HG02981 (cell line): ENCODE results near the gene ITIH5.
"Not testable (repeated sequence)": the region's sequence is repeated elsewhere in the genome, so short reads cannot be mapped to it uniquely, and the experiment has no call there.

Experiments used
- ATAC-seq: cut with Tn5 transposase; IDR thresholded peaks from one replicate; pipeline ENCODE4 v1.9.1; 2021; ENCODE audit warnings: mild to moderate bottlenecking, moderate library complexity; ENCODE audit not compliant: unreplicated experiment

ITIH5 gene

DNA sequence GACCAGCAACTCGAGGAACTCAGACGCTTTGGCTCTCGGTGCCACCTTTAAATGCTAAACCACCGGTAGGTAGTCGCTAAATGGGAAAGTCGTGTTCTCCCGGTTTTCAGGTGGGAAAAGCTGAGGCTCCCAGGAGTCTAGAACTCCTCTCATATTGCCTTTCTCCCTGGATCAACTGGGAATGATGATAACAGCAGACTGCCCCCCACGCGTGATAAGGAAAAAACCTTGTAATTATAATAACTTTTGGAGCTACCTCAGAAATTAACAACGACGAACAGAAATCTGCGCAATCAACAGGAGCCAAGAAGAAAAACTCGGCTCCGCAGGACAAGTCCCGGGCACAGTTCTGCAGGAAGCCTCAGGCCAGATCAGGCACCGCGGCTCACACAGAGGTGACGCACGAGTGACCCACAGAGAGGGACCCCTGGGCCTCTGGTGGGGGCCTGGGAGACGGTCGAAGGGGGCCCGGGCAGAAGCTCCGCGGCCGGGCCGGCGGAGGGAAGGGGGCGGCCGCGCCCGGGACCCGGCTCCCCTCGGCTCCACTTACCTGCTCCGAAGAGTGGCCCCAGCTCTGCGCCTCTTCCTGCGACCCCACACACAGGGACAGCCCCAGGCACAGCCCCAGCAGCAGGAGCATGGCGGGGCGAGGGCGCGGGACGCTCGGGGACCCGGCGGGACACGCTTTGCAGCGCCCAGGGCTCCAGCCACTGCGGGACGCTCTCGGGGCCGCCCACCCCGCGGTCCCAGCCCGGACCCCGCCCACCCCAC is at the start of gene ITIH5:
Gene ITIH5 (minus strand): TSS at position 714 of the 771 bp plus-strand sequence. CDS start 74 bp downstream, at position 640.
- ATAC-seq: no peak

DNA sequence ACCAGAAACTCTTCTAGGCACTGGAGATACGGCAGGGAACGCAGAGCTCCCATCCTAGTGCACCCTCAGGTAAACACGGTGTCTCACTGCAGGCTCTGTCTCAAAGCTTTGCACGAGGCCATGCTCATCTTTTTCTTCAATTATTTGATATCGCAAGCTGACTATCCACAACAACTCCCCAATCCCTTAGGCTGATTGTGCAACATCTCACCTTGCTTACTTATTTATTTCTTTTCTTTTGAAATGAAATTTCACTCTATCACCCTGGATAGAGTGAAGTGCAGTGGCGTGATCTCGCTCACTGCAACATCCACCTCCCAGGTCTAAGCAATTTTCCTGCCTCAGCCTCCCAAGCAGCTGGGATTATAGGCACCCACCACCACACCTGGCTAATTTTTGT is 48.7 kb upstream of the ITIH5 start:
- ATAC-seq: no peak

DNA sequence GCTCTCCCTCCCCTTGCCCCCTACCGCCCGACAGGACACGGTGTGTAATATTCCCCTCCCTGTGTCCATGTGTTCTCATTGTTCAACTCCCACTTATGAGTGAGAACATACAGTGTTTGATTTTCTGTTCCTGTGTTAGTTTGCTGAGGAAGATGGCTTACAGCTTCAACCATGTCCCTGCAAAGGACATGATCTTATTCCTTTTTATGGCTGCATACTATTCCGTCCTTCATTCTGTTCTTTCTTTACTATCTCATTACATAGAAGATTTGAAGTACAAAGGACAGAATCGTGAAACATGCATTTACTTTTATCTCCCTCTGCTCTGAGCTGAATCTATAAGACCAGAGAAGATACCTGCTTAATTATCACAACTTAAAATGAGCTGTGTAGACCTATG is 44.3 kb upstream of the ITIH5 start:
- not testable (repeated sequence) for ATAC-seq

DNA sequence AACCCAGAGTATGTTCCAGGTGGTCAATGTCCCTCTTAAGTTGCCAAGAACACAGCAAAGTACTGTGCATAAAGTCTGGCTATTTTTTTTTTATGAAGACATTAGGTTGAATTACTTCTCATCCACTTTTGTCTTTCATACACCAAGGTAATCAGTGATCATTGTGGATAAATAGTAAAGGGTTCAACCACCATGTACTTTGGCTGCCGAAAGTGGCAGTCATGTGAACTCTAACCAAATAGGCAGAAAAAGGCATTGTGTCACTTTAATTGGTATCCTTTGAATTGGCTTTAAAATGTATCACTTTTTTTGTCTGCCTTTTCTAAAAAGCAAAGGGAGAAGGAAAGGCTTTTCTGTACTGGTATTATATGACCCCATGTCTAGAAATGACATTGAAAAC is 43.7 kb upstream of the ITIH5 start:
- ATAC-seq: no peak

DNA sequence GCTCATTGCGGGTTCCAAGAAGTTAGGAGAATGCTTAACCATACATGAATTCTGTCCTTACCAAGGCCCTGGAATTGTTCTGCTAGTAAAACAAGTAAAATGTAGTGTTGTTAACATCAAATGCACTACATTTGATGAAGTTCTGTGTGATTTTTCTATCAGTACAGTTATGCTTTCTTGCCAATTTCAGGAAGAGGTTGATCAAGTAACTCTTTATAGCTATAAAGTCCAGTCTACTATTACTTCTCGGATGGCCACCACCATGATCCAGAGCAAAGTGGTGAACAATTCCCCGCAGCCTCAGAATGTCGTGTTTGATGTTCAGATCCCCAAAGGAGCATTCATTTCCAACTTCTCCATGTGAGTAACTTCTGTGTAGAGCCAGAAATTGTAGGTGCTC is 42.1 kb upstream of the ITIH5 start:
- ATAC-seq: no peak

DNA sequence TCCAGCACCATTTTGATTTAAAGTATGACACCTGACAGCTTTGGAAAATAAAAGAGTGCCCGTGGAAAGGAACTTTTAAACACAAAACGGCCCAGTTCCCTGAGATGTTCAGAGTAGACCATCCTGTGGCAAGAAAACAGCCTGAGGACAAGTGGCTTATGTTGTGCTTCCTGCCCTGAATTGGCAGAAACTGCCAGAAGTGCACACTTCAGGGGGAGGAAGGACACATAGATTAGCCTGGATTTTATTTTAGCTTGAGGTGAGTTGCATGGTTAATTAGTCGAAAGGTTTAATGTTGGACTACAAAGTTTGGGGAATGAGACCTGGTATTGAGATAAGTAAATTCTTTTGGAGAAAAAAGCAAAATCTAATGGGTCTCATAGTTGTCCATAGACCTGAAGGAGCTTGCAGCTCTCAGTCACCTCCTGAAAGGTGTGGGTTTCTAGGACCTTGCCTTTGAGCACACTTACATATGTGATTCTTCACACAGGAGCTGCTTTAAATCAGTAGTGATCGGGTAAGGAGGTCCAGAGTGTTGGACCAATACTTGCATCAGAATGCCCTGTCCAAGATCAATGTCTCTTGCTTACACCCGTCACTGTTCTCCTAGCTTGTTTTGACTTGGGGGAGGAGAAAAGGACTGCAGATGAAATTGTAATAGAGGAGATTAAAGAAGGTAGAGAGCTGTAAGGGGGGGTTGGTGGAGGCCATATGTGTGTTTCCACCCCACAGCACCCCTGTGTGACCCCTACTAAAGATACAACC is 41.3 kb upstream of the ITIH5 start:
- ATAC-seq: no peak

DNA sequence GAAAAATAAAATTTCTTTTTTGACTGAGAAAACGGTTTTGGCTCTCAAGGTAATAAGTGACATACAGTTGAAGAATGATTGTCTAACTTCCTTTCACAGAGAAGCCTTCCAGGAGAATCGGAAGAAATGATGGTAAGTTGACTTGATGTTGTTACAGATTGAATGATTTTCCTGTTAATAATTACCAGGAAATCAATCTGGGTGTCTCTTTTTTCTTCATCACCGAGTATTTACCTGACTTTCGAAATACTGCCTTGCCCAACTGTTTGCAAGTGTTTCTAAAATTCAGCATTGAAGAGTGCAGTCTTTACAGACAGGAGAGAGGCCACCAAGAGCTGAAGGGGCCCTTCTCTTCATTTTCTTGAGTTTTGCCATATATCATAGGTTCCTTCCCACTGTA is 40.3 kb upstream of the ITIH5 start:
- no peak for ATAC-seq

DNA sequence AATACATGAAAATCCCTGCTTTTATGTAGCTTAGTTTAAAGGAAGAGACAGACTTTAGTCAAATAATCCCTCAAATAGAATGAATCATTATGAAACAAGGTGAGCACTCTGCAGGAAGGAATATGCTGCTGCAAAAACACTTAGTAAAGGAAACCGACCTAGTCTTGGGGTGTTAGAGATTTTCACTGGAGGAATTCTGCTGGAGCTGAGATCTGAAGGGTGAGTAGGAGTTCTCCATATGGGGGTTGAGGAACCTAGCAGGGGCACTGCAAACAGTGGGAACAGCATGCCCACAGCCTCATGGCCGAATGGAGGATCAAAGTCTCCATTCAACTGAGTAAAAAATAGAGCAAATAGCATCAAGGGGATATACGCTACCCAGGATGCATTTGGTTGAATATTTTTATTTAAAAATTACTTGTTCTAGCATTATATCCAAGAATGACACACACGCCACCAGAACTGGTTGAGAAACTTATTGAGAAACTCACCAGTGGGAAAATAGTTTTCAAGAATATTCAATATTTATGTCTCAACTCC is 39.8 kb upstream of the ITIH5 start:
- ATAC-seq: no peak

DNA sequence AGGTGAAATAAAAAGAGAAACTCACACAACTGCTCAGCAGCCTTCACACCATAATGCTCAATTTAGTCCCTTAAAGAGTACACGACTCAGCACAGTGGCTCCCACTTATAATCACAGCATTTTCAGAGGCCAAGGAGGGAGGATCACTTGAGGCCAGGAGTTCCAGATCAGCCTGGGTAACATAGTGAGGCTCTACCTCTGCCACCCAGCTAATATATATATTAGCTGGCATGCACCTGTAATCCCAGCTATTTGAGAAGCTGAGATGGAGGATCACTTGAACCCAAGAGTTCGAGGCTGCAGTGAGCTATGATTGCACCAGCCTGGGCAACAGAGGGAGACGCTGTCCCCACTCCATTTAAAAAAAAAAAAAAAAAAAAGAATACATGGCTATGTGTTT is 38.6 kb upstream of the ITIH5 start:
- ATAC-seq: no peak

DNA sequence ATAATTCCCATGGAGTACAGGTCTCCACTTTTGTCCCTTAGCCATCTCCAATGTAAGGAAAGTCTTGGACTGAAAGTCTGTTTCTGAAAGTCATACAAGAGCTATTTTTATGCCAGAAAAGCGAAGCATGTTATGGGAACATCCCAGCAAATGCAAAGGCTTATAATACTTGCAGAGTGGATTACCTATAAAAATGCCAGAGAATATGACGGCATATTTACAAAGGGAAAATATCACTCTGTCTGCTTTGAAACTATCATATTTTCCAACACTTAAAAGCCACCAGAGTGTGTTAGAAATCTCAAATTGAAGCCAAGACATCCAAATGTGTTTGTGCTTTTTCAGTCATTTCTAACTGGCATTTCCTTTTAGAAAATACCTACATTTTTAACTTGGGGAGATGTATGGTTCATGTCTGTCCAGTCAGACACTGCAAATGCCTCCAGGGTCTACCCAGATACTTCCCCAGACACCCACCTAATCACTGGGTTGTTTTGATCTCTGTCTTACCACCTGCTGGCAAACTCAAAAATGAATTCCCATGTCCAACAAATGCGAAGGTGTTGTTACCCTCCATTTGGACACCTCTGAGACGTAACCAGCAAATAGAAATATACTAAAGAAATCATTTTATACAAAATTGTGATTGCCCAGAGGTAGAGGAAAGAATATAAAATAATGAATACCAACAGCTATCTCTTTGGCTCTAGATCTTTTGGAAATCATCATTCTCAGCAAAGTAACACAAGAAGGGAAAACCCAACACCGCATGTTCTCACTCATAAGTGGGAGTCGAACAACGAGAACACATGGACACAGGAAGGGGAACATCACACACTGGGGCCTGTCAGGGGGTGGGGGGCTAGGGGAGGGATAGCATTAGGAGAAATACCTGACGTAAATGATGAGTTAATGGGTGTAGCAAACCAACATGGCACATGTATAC is 37.6 kb upstream of the ITIH5 start:
- no peak for ATAC-seq

DNA sequence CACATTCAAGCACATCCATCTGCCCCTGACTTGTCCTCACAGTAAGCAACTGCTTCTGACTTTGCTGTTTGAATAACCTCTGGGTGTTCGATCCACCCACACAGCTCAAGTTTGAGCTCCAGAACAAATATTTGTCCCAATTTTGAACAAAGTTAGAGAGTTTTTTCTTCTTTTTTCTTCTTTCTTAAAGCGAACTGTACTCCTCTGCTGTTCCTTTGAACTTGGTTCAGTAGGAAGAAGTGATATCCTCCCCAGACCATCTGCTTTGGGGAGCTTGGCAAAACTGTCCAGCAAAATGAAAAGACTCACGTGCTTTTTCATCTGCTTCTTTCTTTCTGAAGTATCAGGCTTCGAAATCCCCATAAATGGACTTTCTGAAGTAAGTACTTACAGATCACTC is 36.4 kb upstream of the ITIH5 start, which contains the start of gene ITIH2:
Gene ITIH2 (plus strand): TSS at position 177 of the 400 bp plus-strand sequence. CDS start 119 bp downstream, at position 296.
- no peak for ATAC-seq

DNA sequence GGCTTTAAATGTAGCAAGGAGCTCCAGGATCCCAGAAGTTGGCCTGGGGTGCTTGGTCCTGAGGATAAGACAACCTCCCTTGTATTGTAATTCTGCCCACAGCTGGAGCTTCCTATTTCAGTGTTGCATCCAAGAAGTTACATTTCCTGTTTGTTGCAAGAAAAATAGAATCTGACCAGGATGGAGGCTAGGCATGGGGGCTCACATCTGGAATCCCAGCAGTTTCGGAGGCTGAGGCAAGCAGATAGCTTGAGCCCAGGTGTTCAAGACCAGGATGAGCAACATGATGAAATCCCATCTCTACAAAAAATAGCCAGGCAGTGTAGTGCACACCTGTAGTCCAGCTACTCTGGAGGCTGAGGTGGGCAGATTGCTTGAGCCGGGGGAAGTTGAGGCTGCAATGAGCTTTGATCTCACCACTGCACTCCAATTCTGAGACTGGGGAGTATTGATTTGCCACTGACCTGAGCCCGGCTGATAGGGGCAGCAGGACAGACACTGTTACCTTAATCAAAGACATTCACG is 35.6 kb upstream of the ITIH5 start:
- ATAC-seq: no peak

DNA sequence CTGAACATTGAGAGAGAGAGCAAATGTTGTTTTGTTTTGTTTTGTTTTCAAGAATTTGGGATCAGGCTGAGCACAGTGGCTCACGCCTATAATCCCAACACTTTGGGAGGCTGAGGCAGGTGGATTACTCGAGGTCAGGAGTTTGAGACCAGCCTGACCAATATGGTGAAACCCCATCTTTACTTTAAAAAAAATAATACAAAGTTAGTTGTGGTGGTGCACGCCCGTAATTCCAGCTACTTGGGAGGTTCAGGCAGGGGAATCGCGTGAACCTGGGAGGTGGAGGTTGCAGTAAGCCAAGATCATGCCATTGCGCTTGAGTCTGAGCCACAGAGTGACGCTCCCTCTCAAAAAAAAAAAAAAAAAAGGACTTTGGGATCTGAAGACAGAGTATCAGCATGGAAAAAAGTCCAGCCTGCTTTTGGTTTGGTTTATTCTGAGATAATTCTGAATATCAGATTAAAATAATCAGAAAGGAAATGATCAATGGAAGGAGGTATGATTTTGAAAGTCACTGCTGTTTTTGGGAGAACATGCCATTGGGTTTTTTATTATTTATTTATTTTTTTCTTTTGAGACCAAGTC is 34.5 kb upstream of the ITIH5 start:
- ATAC-seq: no peak

DNA sequence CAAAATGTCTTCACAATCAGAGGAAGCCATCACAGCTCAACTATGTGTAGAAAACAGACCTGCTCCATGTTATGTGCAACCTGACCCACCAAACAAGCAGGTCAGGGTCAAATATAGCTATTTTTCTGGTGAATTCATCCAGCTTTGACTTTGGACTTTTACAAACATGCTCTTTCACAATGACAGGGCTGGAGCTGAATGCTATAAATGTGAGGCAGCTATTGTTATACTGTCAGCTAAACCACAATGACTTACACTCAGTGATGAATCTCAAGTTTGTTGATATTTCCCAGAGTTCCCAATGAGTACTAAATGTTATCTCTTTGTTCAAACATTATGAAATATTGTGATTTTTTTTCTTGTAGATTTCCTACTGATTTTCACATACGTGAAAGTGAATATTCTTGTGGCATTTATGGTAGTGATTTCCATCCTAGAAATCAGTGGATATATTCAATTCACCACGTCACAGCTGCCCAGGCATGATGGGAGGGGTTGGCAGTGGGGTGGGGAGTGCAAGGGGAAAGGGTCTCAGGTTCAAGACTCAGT is 33.9 kb upstream of the ITIH5 start:
- ATAC-seq: no peak

DNA sequence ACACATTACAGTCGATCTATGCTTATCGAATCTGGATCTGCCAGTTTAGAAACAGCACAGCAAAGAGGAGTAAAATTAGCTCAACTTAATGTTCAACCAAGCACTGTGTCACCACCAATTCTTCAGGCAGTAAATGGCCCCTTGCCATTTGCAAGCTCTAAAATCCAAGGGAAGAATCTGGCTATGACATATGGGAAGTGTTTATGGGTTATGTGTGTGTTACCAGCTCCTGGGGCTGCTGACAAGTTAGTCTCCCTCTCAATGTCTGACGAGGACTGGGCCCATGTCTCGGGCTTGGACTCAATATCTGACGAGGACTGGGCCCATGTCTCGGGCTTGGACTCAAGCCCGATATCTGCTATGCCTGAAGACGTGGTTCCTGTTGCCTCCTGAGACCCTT is 30.7 kb upstream of the ITIH5 start:
- no peak for ATAC-seq

DNA sequence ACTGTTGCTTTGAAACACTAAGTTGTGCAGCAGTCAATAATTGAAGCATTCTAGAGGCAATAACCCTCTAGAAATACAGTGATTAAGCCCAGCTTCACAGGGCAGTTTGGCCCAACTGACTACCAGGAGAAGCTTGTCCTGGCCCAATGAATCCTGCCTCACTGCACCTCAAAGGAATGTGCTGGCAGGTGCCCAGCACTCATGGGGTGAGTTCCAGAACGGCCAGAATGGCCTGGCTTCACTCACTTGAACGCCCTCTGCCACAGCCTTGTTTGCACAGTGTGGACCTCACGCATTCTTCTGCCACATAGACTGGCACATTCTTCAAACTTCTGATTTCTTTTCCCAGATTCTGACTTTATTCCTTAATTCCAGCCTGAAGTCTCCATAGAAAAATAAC is 29.8 kb upstream of the ITIH5 start:
- no peak for ATAC-seq

DNA sequence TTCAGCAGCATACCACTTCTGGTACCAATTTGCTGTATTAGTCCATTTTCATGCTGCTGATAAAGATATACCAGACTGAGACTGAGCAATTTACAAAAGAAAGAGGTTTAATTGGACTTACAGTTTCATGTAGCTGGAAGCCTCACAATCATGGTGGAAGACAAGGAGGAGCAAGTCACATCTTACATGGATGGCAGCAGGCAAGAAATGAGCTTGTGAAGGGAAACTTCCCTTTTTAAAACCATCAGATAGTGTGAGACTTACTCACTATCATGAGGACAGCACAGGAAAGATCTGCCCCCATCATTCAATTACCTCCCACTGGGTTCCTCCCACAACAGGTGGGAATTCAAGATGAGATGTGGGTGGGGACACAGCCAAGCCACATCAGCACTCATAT is 26.4 kb upstream of the ITIH5 start:
- not testable (repeated sequence) for ATAC-seq

DNA sequence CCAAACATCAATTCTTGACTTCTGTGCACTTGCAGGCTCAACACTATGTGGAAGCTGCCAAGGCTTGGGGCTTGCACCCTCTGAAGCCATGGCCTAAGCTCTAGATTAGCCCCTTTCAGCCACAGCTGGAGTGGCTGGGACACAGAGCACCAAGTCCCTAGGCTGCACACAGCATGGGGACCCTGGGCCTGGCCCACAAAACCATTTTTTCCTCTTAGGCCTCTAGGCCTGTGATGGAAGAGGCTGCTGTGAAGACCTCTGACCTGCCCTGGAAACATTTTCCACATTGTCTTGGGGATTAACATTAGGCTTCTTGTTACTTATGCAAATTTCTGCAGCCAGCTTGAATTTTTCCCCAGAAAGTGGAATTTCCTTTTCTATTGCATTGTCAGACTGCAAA is 25.6 kb upstream of the ITIH5 start:
- ATAC-seq: not testable (repeated sequence)

DNA sequence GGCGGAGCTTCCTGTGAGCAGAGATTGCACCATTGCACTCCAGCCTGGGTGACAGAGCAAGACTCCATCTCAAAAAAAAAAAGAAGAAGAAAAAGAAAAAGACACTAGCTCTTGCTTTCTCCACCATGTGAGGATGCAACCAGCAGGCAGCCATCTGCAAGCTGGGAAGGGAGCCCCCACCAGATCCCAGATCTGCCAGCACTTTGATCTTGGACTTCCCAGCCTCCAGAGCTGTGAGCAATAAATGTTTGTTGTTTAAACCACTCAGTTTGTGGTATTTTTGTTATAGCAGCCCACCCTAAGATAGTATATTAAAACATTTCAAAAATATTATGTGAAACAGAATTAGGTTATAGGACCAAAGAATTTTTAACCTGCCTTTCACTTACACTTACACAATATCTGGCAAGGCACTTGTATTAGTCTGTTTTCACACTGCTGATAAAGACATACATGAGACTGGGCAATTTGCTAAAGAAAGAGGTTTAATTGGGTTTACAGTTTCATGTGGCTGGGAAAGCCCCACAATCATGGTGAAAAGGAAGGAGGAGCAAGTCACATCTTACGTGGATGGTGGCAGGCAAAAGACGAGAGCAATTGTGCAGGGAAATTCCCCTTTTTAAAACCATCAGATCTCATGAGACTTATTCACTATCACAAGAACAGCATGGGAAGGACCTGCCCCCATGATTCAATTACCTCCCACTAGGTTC is 24.3 kb upstream of the ITIH5 start:
- not testable (repeated sequence) for ATAC-seq
